Transverse colon (tissue), 4 donors: ENCODE results near the gene MYL4. TPM values are rescaled to one million over a fixed set of nuclear protein-coding genes. Genes with fewer than 3 reads are reported as not detected.

Experiments
- DNase-seq: peaks from one replicate; pipeline ENCODE4 v3.0.0-alpha.2; 2019
- H3K27ac ChIP-seq, 4 donors: fragments of 200-600 bp; sonication (generic); 2 replicates each; pipeline ENCODE4 v1.5.1; 2016 to 2018; ENCODE audit warnings: inconsistent platforms in 4 of 4
- H3K27me3 ChIP-seq: fragments of 200-600 bp; sonication (generic); 2 replicates; pipeline ENCODE4 v1.5.1; 2017; ENCODE audit warnings: inconsistent platforms
- H3K36me3 ChIP-seq, 4 donors: fragments of 200-600 bp; sonication (generic); 2 replicates each; pipeline ENCODE4 v1.5.1; 2017 to 2019; ENCODE audit warnings: inconsistent platforms in 4 of 4
- H3K4me1 ChIP-seq, 4 donors: fragments of 200-600 bp; sonication (generic); 2 replicates each; pipeline ENCODE4 v1.5.1; 2017 to 2020; ENCODE audit warnings: inconsistent platforms in 4 of 4
- H3K4me3 ChIP-seq, 4 donors: fragments of 200-600 bp; sonication (generic); 1 replicate in 1 of 4; 2 replicates in 3 of 4; pipeline versions ENCODE4 v1.5.1 to v1.6.1; 2017 to 2019; ENCODE audit warnings: inconsistent platforms in 4 of 4
- H3K9me3 ChIP-seq, 2 donors: fragments of 200-600 bp; sonication (generic); 2 replicates each; pipeline ENCODE4 v1.5.1; 2017 to 2019; ENCODE audit warnings: inconsistent platforms in 2 of 2
- EP300 ChIP-seq: sonication (generic); formaldehyde crosslinking; IDR thresholded peaks from one replicate; pipeline ENCODE4 v1.6.1; 2017; ENCODE audit warnings: antibody characterized with exemption, low read depth
- POLR2A ChIP-seq: fragments of 450-650 bp; IDR thresholded peaks from one replicate; pipeline ENCODE4 v1.6.1; 2016; ENCODE audit warnings: antibody characterized with exemption, mild to moderate bottlenecking, moderate library complexity
- POLR2AphosphoS5 ChIP-seq, 3 donors: sonication (generic); formaldehyde crosslinking; IDR thresholded peaks; one replicate each; pipeline ENCODE4 v1.6.1; 2016; ENCODE audit warnings: antibody characterized with exemption in 3 of 3
- WGBS, 2 donors: methylation state at CpG; one replicate each; pipeline ENCODE4 v1.1.5; 2018; ENCODE audit warnings: low coverage in 1 of 2; 5-methylcytosine and 5-hydroxymethylcytosine counted together
- in situ Hi-C, 4 donors: fragments of 200-750 bp; cut with MboI; loops; one replicate each; pipeline versions ENCODE4 v1.15.0 to v1.15.1; 2017; ENCODE audit warnings: low sequenced_read_pairs in 3 of 4, low pct_ligation_motif_present in 1 of 4, low pct_unique_long_range_greater_than_20kb in 1 of 4
- intact Hi-C: fragments of 100-400 bp; cut with DNase I; formaldehyde crosslinking; loops from one replicate; pipeline ENCODE4 v1.15.1; 2023; ENCODE audit warnings: low total_unique reads
- total RNA-seq, 4 donors: library from RNA; depleted of rRNA; stranded (reverse); fragments of >200 nt; gene quantifications; one replicate each; pipeline ENCODE4 v1.1.0, GENCODE V29; 2016
- TF ChIP-seq, protein P1 (sequence below), 5 experiments: fragments of 200-600 bp in 3 of 5; fragments of 450-650 bp in 2 of 5; sonication (generic) in 3 of 5; IDR thresholded peaks; 1 replicate in 2 of 5; 2 replicates in 3 of 5; pipeline ENCODE4 v1.5.1; 2016 to 2017; ENCODE audit warnings: antibody characterized with exemption in 5 of 5, inconsistent platforms in 3 of 5, mild to moderate bottlenecking in 2 of 5, moderate library complexity in 1 of 5

Gene MYL4
- total RNA-seq, 4 donors from 2014 or later: not detected

DNA sequence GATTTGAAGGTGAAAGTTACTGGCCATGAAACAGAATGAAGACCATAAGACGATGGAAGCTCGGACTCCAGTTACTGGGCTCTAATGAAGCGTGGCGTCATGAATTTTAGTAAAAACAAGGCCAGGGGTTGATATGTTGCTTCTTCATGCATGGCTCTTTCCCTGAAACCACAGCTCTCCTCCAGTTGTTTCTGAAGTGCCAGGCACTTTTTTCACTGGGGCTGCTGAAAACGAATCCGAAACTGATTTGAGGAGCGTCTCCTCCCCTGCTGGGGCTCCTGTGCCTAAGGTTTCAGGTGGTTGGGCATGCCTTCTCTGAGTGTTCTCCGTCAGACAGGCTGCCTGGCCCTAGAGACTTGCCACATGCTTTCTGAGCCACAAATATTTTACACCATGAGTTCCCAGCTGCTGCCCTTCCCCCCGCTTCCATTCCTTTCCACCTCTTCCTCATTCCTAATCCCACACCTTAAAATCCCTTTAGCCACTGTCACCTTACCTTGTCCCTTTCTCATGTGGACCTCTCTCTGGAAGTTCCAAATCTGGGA, 3.7 kb upstream of the MYL4 start:
- H3K27ac ChIP-seq: peak overlapping the region; percentile 64 to 78 (median 72)
- peak; percentile 67 for DNase-seq
- peaks cover 6 to 32% (median 20%) of the 10 kb centered on the region in 4 donors for H3K4me1 ChIP-seq
- no peaks in the 10 kb centered on the region for H3K9me3 ChIP-seq
- no peaks in the 10 kb centered on the region for H3K27me3 ChIP-seq
- H3K4me3 ChIP-seq: no peak overlapping the region
- no peaks in the 10 kb centered on the region for H3K36me3 ChIP-seq
- intact Hi-C loops (no loop called here), in situ Hi-C loops (no loop called here)
- TF ChIP-seq POLR2AphosphoS5 (IDR thresholded peaks at IDR 0.05): peak in 1 of 3 donors; percentile 13
- no peak for TF ChIP-seq POLR2A
- 50 to 64% methylated on average over 4 to 9 of the region's 9 CpGs for WGBS, 2 donors

DNA sequence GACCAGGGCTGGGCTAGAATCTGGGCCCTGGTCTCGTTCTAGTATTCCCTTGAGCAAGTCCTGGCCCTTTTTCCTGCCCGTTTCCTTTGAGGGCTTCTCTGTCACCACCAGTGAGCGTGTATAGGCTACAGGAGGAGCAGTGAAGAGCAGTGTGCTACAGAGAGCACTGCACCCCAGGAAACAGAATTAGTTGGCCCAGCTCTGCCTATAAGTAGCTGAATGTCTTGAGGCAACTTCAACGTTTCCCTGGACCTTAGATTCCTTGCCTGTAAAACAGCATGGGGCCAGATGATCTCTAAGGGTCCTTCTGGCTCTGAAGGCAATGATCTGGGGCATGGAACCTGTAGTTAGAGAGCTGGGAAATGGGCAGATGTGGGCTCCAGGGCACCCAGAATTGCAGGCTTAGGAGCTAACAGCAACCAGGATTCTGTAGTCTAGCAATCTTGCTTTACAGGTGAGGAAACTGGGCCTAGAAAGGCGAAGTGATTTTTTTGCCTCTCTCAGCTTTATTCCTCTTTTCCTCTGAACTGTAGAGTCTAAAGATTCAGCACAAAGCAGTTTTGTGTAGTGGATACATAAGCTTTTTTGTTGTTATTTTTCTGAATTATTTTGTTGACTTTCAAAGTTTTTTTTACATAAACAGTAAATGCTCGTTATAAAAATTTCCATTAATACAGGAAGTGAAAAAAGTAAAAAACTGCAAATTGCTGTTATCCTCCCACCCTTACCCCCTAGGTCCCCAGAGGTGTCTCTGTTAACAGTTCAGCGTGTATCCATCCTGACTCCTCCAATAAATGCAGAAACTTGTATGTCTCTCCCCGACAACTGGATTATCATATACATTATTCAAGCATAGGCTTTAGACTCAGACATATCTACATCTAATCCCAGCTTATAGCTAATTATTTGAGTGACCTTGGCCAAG, 1.7 kb upstream of the MYL4 start:
- DNase-seq: no peak
- in situ Hi-C loops (no loop called here), intact Hi-C loops (no loop called here)
- Histone ChIP-seq H3K9me3 (no peaks in the 10 kb centered on the region), H3K4me1 (peaks cover 6 to 27% (median 17%) of the 10 kb centered on the region in 4 donors), H3K4me3 (no peak overlapping the region), H3K27me3 (no peaks in the 10 kb centered on the region), H3K27ac (no peak overlapping the region), H3K36me3 (no peaks in the 10 kb centered on the region)
- no peak for TF ChIP-seq EP300
- no peak for TF ChIP-seq POLR2A
- TF ChIP-seq, protein P1, sequence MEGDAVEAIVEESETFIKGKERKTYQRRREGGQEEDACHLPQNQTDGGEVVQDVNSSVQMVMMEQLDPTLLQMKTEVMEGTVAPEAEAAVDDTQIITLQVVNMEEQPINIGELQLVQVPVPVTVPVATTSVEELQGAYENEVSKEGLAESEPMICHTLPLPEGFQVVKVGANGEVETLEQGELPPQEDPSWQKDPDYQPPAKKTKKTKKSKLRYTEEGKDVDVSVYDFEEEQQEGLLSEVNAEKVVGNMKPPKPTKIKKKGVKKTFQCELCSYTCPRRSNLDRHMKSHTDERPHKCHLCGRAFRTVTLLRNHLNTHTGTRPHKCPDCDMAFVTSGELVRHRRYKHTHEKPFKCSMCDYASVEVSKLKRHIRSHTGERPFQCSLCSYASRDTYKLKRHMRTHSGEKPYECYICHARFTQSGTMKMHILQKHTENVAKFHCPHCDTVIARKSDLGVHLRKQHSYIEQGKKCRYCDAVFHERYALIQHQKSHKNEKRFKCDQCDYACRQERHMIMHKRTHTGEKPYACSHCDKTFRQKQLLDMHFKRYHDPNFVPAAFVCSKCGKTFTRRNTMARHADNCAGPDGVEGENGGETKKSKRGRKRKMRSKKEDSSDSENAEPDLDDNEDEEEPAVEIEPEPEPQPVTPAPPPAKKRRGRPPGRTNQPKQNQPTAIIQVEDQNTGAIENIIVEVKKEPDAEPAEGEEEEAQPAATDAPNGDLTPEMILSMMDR (IDR thresholded peaks at IDR 0.05): no peak
- no peak for TF ChIP-seq POLR2AphosphoS5 (IDR thresholded peaks at IDR 0.05)
- 86 to 87% methylated on average over 4 to 8 of the region's 8 CpGs for WGBS, 2 donors

- no peak overlapping the region for H3K27ac ChIP-seq
- WGBS, 2 donors: 93% methylated on average over 3 of the region's 3 CpGs; no CpG with 5 or more reads in 1 of the 2 donors
- no peaks in the 10 kb centered on the region for H3K27me3 ChIP-seq
- H3K9me3 ChIP-seq: no peaks in the 10 kb centered on the region
- DNase-seq: no peak
- no peak overlapping the region for H3K4me3 ChIP-seq
- TF ChIP-seq EP300: no peak
- no peak for TF ChIP-seq POLR2A
- no peak for TF ChIP-seq POLR2AphosphoS5 (IDR thresholded peaks at IDR 0.05)
- TF ChIP-seq, protein P1 (IDR thresholded peaks at IDR 0.05): no peak
- H3K36me3 ChIP-seq: no peaks in the 10 kb centered on the region
- peaks cover 6 to 20% (median 10%) of the 10 kb centered on the region in 4 donors for H3K4me1 ChIP-seq
- intact Hi-C loops: no loop called here
- in situ Hi-C loops: no loop called here
Measured at GRCh38 chr17:47209499-47209898, 351 bp downstream of the MYL4 start.

DNA sequence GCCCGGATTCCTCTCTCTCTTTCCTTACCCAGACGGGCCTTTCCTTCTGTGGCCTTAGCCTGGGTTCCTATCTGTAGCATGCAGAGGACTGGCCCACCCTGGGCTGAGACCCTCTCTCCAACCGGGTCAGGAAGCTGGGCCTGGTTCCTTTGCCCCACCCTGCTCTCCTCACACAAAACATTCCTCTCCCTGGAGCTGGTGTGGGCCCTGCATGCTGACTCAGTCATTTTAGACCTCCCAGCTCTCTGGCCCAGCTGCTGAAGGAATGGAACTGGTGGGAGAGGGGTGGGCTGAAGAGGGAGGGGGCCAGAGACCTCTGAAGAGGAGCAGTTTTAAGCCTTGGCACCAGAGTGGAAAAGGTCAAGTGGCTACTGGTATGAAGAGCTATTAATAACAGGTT, 957 bp downstream of the MYL4 start:
- in situ Hi-C loops: no loop called here
- Histone ChIP-seq H3K27me3 (no peaks in the 10 kb centered on the region), H3K4me3 (no peak overlapping the region), H3K4me1 (peaks cover 6 to 14% (median 7%) of the 10 kb centered on the region in 4 donors), H3K9me3 (no peaks in the 10 kb centered on the region), H3K27ac (no peak overlapping the region), H3K36me3 (no peaks in the 10 kb centered on the region)
- DNase-seq: no peak
- 60% methylated on average over 3 of the region's 3 CpGs; no CpG with 5 or more reads in 1 of the 2 donors for WGBS, 2 donors
- TF ChIP-seq EP300: no peak
- TF ChIP-seq, protein P1 (IDR thresholded peaks at IDR 0.05): no peak
- TF ChIP-seq POLR2AphosphoS5 (IDR thresholded peaks at IDR 0.05): no peak
- TF ChIP-seq POLR2A: no peak
- intact Hi-C loops: no loop called here
